Measurements from ENCODE around the gene PHACTR4.
"Not testable (repeated sequence)": the region's sequence is repeated elsewhere in the genome, so short reads cannot be mapped to it uniquely, and the experiment has no call there.

PHACTR4 gene

DNA sequence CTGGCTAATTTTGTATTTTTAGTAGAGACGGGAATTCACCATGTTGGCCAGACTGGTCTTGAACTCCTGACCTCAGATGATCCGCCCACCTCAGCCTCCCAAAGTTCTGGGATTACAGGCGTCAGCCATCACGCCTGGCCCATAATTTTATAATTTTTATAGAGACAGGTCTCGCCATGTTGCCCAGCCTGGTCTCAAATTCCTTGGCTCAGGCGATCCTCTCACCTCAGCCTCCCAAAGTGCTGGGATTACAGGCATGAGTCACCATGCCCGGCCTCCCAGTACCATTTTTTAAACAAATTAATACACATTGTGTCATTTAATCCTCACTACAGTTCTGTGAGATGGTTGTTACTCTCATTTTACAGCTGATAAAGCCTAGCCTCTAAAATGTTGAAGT is 3.9 kb downstream of the PHACTR4 start:
- DNase-seq, result not testable (repeated sequence)

DNA sequence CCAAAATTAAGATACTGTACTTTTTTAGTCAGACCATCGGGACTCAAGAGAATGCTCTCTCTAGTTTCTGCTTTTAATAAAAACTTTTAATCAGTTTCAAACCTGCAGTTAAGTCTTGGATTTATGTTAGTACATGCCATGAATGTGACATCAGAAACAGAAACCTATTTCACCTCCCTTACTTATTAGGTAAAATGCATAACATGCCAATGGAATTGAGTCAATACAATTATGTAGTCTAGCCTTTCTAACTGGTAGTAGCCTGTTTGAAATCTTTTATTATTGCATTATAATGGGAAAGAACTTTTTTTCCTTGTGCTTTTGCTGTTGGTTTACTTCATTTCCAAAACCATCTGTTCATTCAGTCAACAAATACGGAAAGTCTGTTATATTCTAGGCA is 4.8 kb downstream of the PHACTR4 start:
- DNase-seq, result no peak

DNA sequence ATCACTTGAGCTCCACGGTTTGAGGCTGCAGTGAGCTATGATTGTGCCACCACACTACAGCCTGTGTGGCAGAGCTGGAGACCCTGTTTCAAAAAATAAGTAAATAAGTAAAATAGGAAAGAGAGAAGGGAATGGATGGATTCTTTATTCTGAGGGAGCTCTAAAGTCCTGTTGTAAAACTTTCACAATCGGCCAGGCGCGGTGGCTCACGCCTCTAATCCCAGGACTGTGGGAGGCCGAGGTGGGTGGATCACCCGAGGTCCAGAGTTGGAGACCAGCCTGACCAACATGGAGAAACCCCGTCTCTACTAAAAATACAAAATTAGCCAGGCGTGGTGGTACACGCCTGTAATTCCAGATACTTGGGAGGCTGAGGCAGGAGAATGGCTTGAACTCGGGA is 6.1 kb downstream of the PHACTR4 start:
- DNase-seq, result not testable (repeated sequence)

GRCh38 chr1:28376195-28376594 is 6.7 kb downstream of the PHACTR4 start:
- DNase-seq, result not testable (repeated sequence)

GRCh38 chr1:28378906-28379305 is 9.4 kb downstream of the PHACTR4 start:
- no peak for DNase-seq

GRCh38 chr1:28380394-28380793 is 10.9 kb downstream of the PHACTR4 start:
- no peak for DNase-seq

- not testable (repeated sequence) for DNase-seq
These were observed 14.2 kb downstream of the PHACTR4 start for GRCh38 chr1:28383785-28384184.

- DNase-seq, result no peak
These were observed 22.6 kb downstream of the PHACTR4 start for GRCh38 chr1:28392027-28392652.

- no peak for DNase-seq
These were observed 24.6 kb downstream of the PHACTR4 start for GRCh38 chr1:28394136-28394535.

DNA sequence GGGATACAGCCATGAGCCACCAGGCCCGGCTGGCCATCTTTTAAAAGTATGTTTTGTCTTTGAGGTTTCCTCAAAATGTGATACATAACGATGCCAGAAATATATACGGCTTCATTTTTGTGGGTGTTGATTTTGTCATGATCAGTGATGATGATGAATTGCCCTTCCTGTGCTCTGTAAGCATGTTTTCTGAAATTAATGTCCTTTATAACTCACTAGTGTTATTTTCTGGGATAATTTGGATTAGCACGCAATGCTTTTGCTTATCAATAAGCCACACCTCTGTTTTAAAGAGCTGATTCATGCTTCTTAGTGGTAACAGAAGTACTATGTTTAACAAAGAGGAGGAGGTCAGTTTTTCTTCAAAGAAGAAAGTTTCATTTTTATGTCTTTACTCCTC is 25.6 kb downstream of the PHACTR4 start:
- no peak for DNase-seq

DNA sequence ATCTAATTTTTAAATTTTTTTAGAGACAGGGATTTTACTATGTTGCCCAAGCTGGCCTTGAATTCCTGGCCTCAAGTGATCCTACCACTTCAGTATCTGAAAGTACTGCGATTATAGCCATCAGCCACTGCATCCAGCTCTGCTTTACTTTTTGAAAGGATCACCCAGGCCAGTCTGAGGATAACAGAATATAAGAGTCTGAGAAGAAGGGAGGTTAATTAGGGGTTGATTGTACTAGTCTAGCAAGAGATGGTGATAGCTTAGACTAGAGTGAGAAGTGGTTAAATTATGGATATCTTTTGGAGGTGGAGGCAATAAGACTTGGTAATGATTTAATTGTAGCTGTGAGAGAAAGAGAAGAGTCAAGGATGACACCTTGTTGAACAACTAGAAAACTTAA is 32.2 kb downstream of the PHACTR4 start:
- no peak for DNase-seq

DNA sequence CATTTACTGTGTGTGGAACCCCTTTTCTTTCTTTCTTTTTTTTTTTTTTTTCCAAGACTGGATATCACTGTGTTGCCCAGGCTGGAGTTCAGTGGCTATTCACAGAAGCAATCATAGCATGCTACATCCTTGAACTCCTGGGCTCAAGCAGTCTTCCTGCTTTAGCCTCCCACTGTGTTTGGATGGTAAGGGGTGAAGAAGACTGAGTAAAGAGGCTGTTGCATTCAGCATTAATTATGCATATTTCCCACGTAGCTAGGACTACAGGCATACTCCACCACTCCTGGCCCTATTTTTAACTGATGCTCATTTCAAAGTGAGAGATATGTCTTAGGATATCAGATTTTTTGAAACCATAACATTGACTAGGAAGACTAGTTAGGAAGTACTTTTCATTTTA is 39.5 kb downstream of the PHACTR4 start:
- no peak for DNase-seq

- no peak for DNase-seq
These were observed 42.1 kb downstream of the PHACTR4 start for GRCh38 chr1:28411656-28412055.

DNA sequence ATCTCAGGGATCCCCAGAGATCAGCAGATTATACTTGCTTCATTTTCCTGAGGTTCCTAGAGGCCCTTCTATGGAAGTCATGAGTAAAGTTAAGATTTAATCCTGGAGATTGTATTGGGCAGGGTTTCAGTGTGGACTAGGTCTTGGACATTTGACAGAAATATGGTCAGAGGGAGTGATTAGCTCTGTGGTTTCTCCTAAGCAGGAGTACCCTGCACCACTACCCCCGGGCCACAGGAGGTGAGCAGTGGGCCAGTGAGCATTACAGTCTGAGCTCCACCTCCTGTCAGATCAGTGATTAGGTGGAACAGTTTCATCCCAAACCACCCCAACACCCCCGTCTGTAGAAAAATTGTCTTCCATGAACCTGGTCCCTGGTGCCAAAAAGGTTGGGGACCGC is 43.2 kb downstream of the PHACTR4 start:
- no peak for DNase-seq

DNA sequence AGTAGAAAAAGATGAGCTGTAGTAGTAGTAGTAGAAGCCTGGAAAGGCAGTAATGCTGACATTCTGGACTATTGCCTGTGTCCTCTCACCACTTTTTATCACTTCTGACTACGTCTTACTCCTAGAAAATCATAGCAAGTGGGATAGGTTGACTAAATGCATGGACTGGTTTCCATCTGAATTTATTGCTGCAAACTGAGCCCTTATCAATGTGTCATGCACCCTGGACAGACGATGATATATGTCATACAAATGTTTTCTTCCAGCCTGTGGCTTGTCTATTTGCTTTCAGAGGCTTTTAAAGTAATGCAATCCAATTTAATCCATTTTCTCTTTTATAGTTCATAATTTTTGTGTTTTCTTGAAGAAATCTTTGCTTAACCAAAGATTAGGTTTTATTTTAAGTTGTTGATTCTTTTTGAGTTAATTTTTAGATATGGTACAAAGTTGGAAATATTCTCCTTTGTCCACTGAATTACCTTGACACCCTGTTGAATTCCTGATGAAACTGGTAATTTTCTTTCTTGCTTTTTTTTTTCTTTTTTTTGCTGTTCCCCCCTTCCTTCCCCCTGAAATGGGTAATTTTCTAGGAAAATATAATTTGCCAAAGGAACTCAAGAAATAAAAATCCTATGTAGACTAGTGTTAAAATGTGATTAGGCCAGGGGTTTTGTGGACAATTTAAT is 47.1 kb downstream of the PHACTR4 start:
- no peak for DNase-seq

- DNase-seq, result no peak
These were observed 47.9 kb downstream of the PHACTR4 start for GRCh38 chr1:28417441-28417922.

GRCh38 chr1:28417926-28418637 is 48.5 kb downstream of the PHACTR4 start:
- no peak for DNase-seq

GRCh38 chr1:28421744-28422143 is 52.2 kb downstream of the PHACTR4 start:
- DNase-seq, result no peak

GRCh38 chr1:28426831-28427230 is 57.3 kb downstream of the PHACTR4 start:
- DNase-seq, result no peak

DNA sequence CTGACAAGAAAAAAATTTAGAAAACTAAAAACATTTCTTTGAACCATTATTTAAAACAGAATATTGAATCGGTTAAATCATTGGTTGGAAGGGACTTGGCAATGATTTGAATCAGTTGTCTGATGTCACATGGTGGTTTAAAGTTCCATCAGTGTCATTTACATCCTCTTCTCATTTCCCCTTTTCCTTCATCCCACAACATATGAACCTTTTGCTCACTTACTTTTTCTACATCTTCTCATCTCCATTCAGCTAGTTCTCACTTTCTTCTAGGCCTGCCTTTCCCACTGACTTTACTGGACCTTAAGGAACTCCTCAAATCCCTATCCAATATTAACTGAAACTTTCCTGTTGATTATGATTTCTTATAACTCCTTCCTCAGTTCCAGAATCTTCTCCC is 58.5 kb downstream of the PHACTR4 start:
- no peak for DNase-seq

GRCh38 chr1:28428990-28429520 is 59.5 kb downstream of the PHACTR4 start:
- no peak for DNase-seq

- DNase-seq, result no peak
These were observed 66.8 kb downstream of the PHACTR4 start for GRCh38 chr1:28436211-28436769.

DNA sequence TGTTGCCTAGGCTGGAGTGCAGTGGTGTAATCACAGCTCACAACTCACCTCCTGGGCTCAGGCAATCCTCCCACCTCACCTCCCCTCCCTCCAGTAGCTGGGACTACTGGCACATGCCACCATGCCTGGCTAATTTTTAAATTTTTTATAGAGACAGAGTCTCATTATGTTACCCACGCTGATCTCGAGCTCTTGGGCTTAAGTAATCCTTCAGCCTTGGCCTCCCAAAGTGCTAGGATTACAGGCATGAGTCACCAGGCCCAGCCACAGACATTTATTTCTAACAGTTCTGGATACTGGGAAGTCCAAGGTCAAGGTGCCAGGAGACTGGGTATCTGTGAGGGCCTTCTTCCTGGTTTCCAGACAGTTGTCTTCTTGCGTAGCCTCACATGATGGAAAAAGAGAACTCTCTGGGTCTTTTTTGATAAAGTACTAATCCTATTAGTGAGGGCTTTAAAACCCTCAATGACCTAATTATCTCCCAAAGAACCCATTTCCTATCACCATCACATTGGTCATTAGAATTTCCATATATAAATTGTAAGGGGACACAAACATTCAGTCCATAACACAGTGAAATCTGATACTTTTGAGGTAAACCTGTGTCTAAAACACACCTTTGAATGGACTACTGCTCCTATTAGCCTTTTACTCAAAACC is 67.9 kb downstream of the PHACTR4 start:
- no peak for DNase-seq

Measured in SIG-M5 (cell line).